HEK293 (cell line): ENCODE results near the gene NOC4L.

Source experiments
- BCL6B ChIP-seq: fragments of 450-650 bp; formaldehyde crosslinking; IDR thresholded peaks from 2 replicates; pipeline ENCODE4 v1.5.1; 2017; ENCODE audit warnings: missing biosample characterization, missing genetic modification characterization
- KLF1 ChIP-seq: fragments of 450-650 bp; formaldehyde crosslinking; IDR thresholded peaks from 2 replicates; pipeline ENCODE4 v1.5.1; 2016; ENCODE audit warnings: missing biosample characterization, missing genetic modification characterization
- KLF8 ChIP-seq: fragments of 450-650 bp; formaldehyde crosslinking; IDR thresholded peaks from 2 replicates; pipeline ENCODE4 v1.5.1; 2016; ENCODE audit warnings: missing biosample characterization, missing genetic modification characterization
- PRDM6 ChIP-seq: fragments of 450-650 bp; formaldehyde crosslinking; IDR thresholded peaks from 2 replicates; pipeline ENCODE4 v1.5.1; 2017; ENCODE audit warnings: missing biosample characterization, missing genetic modification characterization
- REST ChIP-seq: fragments of 450-650 bp; formaldehyde crosslinking; IDR thresholded peaks from 2 replicates; pipeline ENCODE4 v1.5.1; 2016; ENCODE audit warnings: missing biosample characterization, missing genetic modification characterization
- TSHZ1 ChIP-seq: fragments of 450-650 bp; formaldehyde crosslinking; IDR thresholded peaks from 2 replicates; pipeline ENCODE4 v1.5.1; 2016; ENCODE audit warnings: missing biosample characterization, missing genetic modification characterization, borderline replicate concordance
- ZBTB48 ChIP-seq: fragments of 450-650 bp; formaldehyde crosslinking; IDR thresholded peaks from 2 replicates; pipeline ENCODE4 v1.5.1; 2016; ENCODE audit warnings: missing biosample characterization, missing genetic modification characterization
- ZFHX2 ChIP-seq: fragments of 450-650 bp; formaldehyde crosslinking; conservative IDR thresholded peaks from 2 replicates; pipeline ENCODE4 v1.5.1; 2016; ENCODE audit warnings: missing biosample characterization, missing genetic modification characterization
- ZIC2 ChIP-seq: fragments of 450-650 bp; formaldehyde crosslinking; IDR thresholded peaks from 2 replicates; pipeline ENCODE4 v1.5.1; 2016; ENCODE audit warnings: missing biosample characterization, missing genetic modification characterization
- ZNF133 ChIP-seq: fragments of 450-650 bp; formaldehyde crosslinking; IDR thresholded peaks from 2 replicates; pipeline ENCODE4 v1.5.1; 2016; ENCODE audit warnings: missing biosample characterization, missing genetic modification characterization
- ZNF146 ChIP-seq: fragments of 450-650 bp; formaldehyde crosslinking; IDR thresholded peaks from 2 replicates; pipeline ENCODE4 v1.5.1; 2016; ENCODE audit warnings: missing biosample characterization, missing genetic modification characterization
- ZNF184 ChIP-seq: fragments of 450-650 bp; IDR thresholded peaks from 2 replicates; pipeline ENCODE4 v1.5.1; 2018; ENCODE audit warnings: missing biosample characterization, mild to moderate bottlenecking, missing genetic modification characterization
- ZNF19 ChIP-seq: fragments of 450-650 bp; formaldehyde crosslinking; IDR thresholded peaks from 2 replicates; pipeline ENCODE4; 2016; ENCODE audit warnings: missing biosample characterization, missing genetic modification characterization, low read depth
- ZNF24 ChIP-seq: fragments of 450-650 bp; formaldehyde crosslinking; IDR thresholded peaks from 2 replicates; pipeline ENCODE4 v1.5.1; 2016; ENCODE audit warnings: missing biosample characterization, missing genetic modification characterization
- ZNF26 ChIP-seq: fragments of 450-650 bp; formaldehyde crosslinking; IDR thresholded peaks from 2 replicates; pipeline ENCODE4 v1.5.1; 2016; ENCODE audit warnings: missing biosample characterization, missing genetic modification characterization
- ZNF350 ChIP-seq: fragments of 450-650 bp; formaldehyde crosslinking; IDR thresholded peaks from 2 replicates; pipeline ENCODE4 v1.5.0; 2017; ENCODE audit warnings: missing biosample characterization, mild to moderate bottlenecking, missing genetic modification characterization
- ZNF366 ChIP-seq: fragments of 450-650 bp; formaldehyde crosslinking; conservative IDR thresholded peaks from 2 replicates; pipeline ENCODE4 v1.5.1; 2016; ENCODE audit warnings: missing biosample characterization, missing genetic modification characterization
- ZNF391 ChIP-seq: fragments of 450-650 bp; formaldehyde crosslinking; IDR thresholded peaks from 2 replicates; pipeline ENCODE4 v1.5.1; 2016; ENCODE audit warnings: low read depth, missing biosample characterization, missing genetic modification characterization, borderline replicate concordance
- ZNF449 ChIP-seq: fragments of 450-650 bp; formaldehyde crosslinking; IDR thresholded peaks from 2 replicates; pipeline ENCODE4 v1.5.1; 2017; ENCODE audit warnings: missing biosample characterization, mild to moderate bottlenecking, missing genetic modification characterization, moderate library complexity
- ZNF704 ChIP-seq: fragments of 450-650 bp; formaldehyde crosslinking; IDR thresholded peaks from 2 replicates; pipeline ENCODE4 v1.5.1; 2016; ENCODE audit warnings: missing biosample characterization, missing genetic modification characterization
- ZNF785 ChIP-seq: fragments of 450-650 bp; formaldehyde crosslinking; IDR thresholded peaks from 2 replicates; pipeline ENCODE4 v1.5.1; 2016; ENCODE audit warnings: missing biosample characterization, missing genetic modification characterization
- ZNF792 ChIP-seq: fragments of 450-650 bp; formaldehyde crosslinking; IDR thresholded peaks from 2 replicates; pipeline ENCODE4 v1.5.1; 2016; ENCODE audit warnings: missing biosample characterization, missing genetic modification characterization
- ZSCAN16 ChIP-seq: fragments of 450-650 bp; formaldehyde crosslinking; IDR thresholded peaks from 2 replicates; pipeline ENCODE4 v1.5.1; 2016; ENCODE audit warnings: missing biosample characterization, missing genetic modification characterization

The NOC4L gene

GRCh38 chr12:132153501-132154340 lies 9.5 kb downstream of the NOC4L start (continued):
- no peak for TF ChIP-seq ZNF133 (tag by site-specific recombination)
- no peak; the same call in 1 of the 2 replicates for TF ChIP-seq ZNF391
- no peak for TF ChIP-seq REST (tag by site-specific recombination)
- TF ChIP-seq ZNF785 (tag by site-specific recombination), result no peak
- peak; percentile 71 for TF ChIP-seq KLF1 (tag by site-specific recombination)
- no peak for TF ChIP-seq ZNF704 (tag by site-specific recombination)
- no peak for TF ChIP-seq TSHZ1 (tag by site-specific recombination)
- TF ChIP-seq ZFHX2 (tag by site-specific recombination), result no peak
- TF ChIP-seq PRDM6 (tag by site-specific recombination), result no peak
- no peak for TF ChIP-seq ZNF366 (tag by site-specific recombination)
- TF ChIP-seq ZIC2 (tag by site-specific recombination), result peak; percentile 85
- TF ChIP-seq ZNF19 (tag by site-specific recombination), result no peak
- no peak for TF ChIP-seq ZNF26 (tag by site-specific recombination)
- TF ChIP-seq KLF8 (tag by site-specific recombination), result peak; percentile 52; the same call in 1 of the 2 replicates
- TF ChIP-seq ZNF449 (tag by site-specific recombination), result no peak
- TF ChIP-seq ZBTB48 (tag by site-specific recombination), result no peak
- no peak for TF ChIP-seq ZNF24 (tag by site-specific recombination)
- TF ChIP-seq ZNF146 (tag by site-specific recombination), result no peak
- no peak for TF ChIP-seq ZNF184 (tag by site-specific recombination)
- TF ChIP-seq ZNF350 (tag by site-specific recombination), result no peak
- no peak for TF ChIP-seq ZNF792
- no peak for TF ChIP-seq BCL6B (tag by site-specific recombination)
- TF ChIP-seq ZSCAN16, result no peak
